GM12873 (cell line): Measurements from ENCODE around the gene GTF3C5.

Experiments used
- CTCF ChIP-seq: IDR thresholded peaks from 2 replicates; pipeline ENCODE4 v1.5.1; 2012; ENCODE audit warnings: low read depth, mild to moderate bottlenecking, moderate library complexity, low read length, control low read depth; ENCODE audit not compliant: insufficient read depth; ENCODE audit errors: missing control alignments

Gene GTF3C5

GRCh38 chr9:133051966-133052539 is 21.3 kb downstream of the GTF3C5 start:
- no peak for TF ChIP-seq CTCF

- TF ChIP-seq CTCF = no peak
Measured at GRCh38 chr9:133054194-133054890, 23.5 kb downstream of the GTF3C5 start.

GRCh38 chr9:133054966-133055365 is 24.2 kb downstream of the GTF3C5 start:
- TF ChIP-seq CTCF = no peak

GRCh38 chr9:133055788-133056420 is 25.1 kb downstream of the GTF3C5 start:
- no peak for TF ChIP-seq CTCF

GRCh38 chr9:133056533-133056932 is 25.7 kb downstream of the GTF3C5 start:
- TF ChIP-seq CTCF = no peak

- no peak for TF ChIP-seq CTCF
Measured at GRCh38 chr9:133057006-133057405, 26.2 kb downstream of the GTF3C5 start.

GRCh38 chr9:133057553-133057952 is 26.8 kb downstream of the GTF3C5 start:
- no peak for TF ChIP-seq CTCF
